ENCODE measurements around the gene STK32C.
"Not testable (repeated sequence)": the region's sequence is repeated elsewhere in the genome, so short reads cannot be mapped to it uniquely, and the experiment has no call there.

STK32C gene

DNA sequence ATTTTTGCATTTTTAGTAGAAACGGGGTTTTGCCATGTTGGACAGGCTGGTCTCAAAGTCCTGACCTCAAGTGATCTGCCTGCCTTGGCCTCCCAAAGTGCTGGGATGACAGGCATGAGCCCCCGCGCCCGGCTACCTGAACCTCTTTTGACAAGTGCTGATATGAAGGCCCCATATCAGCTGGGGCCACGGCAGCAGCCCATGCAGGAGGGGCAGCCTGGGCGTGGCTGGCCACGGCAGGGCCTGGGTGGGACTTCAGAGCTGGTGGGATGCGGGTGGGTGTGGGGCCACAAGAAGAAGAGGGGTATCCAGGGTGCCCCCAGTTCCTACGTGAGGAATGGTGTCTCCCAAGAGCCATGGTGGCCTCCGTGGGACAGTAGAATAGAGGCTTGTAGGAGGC, 31.1 kb upstream of the STK32C start:
- no peak for DNase-seq (ENCODE audit: low read depth in 2 of 2)

GRCh38 chr10:132337854-132338253, 30.1 kb upstream of the STK32C start:
- not testable (repeated sequence) for DNase-seq (ENCODE audit: low read depth in 2 of 2)

- DNase-seq (ENCODE audit: low read depth in 2 of 2) = no peak
Observed at GRCh38 chr10:132336919-132337407, 29.2 kb upstream of the STK32C start.

GRCh38 chr10:132336064-132336746, 28.5 kb upstream of the STK32C start:
- DNase-seq (ENCODE audit: low read depth in 2 of 2) = no peak

DNA sequence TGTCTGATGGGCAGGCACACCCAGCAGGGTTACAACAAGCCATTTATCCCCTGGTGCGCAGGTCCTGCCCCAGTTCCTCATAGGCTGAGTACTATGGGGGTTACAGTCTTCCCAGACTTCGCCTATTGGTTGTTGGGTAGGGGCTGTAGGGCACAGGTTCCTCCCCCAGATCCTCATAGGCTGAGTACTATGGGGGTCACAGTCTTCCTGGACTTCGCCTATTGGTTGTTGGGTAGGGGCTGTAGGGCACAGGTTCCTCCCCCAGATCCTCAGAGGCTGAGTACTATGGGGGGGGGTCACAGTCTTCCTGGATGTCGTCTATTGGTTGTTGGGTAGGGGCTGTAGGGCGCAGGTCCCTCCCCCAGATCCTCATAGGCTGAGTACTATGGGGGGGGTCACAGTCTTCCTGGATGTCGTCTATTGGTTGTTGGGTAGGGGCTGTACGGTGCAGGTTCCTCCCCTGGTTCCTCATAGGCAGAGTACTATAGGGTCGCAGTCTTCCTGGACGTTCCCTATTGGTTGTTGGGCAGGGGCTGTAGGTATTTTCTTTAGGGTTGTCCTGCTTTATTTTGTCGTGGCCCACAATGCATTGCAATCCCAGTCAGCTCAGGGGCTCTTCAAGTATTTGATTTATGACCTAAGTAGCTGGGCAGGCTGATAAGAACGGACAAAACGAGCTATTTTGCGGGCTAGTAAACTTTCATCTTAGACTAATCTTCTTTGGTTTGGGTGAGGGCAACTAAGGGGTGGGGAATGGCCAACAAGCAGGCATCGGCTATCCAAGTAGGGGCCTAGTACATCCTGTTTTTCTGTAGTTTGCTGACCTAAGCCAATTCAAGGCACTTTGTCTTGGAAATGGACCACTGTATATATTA, 27.7 kb upstream of the STK32C start:
- no peak for DNase-seq (ENCODE audit: low read depth in 2 of 2)

DNA sequence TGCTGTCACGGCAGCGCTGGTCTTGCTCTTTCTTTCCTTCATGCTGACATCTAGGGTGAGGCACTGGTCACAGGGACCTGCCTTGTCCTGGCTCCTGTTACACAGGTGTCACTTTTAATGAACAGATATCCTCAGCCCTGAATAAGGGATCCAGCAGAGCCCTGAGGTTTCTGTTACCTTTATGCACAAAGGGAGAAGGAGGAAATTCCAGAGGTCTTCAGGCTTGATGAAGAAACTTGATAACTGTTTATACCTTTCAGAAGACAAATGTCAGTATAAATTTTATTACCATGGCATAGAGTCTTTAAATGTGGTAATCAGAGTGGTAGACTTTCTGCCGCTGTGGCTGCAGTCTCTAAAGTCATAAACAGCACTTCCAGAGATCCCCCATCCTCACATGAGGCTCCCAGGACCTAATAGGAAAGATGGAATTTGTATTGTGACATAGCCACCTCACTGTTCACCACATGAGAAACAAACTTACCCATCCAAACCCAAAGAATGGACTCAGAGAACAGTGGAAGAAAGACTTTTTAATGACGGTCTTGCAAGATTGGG, 27.0 kb upstream of the STK32C start:
- no peak for DNase-seq (ENCODE audit: low read depth in 2 of 2)

DNA sequence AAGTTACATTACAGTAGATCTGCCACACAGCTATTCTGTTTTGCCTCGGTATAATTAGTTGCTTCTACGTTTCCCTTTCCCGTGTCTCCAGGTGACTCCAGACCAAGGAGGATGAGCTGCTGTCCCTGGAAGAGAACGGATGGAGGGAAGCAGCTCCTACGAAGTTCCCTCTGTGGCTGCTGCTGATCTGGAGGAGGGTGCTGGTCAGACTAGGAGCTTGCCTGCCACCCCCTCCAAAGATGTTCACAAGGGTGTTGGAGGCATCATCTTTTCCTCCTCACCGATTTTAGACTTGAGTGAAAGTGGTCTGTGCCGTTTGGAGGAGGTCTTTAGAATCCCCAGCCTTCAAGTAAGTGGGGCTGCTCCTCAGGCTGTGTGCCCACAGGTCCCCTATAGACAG, 25.6 kb upstream of the STK32C start:
- DNase-seq (ENCODE audit: low read depth in 2 of 2) = no peak

DNA sequence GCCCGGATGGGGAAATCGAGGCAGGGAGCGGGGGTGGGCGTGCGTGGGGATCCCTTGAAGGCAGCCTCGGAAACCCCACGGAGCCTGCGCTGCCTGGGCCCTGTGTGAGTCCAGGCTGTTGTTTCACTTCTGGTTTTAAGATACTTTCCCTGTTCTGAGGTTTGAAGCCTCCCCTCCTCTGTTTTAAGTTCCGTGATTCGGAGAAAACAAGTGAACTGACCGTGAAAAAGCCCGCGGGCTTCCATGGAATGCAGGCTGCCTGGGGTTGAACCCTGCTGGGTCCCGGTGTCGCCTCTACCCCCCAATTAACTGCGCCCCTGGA, 24.6 kb upstream of the STK32C start:
- no peak for DNase-seq (ENCODE audit: low read depth in 2 of 2)

DNA sequence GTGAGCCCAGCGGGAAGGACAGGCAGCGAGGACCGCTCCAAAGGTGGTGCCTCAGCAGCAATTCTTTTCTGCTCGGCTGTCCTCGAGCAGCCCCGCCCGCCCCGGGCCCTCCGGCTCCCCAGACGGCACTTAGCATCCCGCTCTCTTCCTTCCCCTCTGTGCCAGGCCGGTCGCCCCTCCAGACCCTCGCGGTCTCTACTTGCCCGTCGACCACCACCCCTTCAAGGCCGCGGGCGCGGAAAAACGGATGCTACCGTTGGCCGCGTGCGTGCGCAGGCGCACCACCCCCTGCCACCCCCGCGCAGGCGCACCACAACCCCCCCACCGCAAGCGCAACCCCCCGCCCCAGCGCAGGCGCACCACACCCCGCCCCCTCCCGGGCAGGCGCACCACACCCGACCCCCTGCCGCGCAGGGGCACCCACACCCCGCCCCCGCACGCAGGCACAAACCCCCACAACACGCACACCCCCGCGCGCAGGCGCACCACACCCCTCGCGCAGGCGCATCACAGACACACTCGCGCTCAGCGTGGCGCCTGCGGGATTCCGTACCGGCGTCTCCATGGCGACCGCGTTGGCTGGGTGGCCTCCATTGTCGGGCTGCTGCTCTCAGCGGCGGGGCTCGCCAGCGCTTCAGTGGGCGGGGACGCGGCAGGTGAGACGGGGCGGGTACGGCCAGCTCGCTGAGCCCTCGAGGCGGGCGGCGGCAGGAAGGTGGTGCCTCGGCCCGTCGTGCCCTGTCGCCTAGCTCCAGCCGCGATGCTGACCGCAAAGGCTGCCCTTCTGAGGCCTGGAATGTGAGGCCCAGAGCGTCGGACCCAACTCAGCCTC, 24.1 kb upstream of the STK32C start, which contains the start of gene LRRC27:
Gene LRRC27, plus strand, starts transcription at position 593 of the 832 bp plus-strand sequence. CDS start 1,332 bp downstream, outside the sequence.
- DNase-seq (ENCODE audit: low read depth in 2 of 2) = peak; percentile 92 to 93

DNA sequence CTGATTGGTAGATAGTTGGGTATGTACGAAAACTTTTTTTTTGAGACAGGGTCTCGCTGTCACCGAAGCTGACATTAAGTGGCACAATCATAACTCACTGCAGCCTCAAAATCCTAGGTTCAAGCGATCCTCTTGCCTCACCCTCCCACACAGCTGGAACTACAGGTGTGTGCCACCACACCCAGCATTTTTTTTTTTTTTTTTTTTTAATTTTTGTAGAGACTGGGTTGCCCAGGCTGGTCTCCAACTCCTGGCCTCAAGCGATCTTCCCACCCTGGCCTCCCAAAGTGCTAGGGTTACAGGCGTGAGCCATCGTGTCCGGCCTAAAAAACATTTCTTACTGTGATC, 22.7 kb upstream of the STK32C start:
- DNase-seq (ENCODE audit: low read depth in 2 of 2) = no peak

DNA sequence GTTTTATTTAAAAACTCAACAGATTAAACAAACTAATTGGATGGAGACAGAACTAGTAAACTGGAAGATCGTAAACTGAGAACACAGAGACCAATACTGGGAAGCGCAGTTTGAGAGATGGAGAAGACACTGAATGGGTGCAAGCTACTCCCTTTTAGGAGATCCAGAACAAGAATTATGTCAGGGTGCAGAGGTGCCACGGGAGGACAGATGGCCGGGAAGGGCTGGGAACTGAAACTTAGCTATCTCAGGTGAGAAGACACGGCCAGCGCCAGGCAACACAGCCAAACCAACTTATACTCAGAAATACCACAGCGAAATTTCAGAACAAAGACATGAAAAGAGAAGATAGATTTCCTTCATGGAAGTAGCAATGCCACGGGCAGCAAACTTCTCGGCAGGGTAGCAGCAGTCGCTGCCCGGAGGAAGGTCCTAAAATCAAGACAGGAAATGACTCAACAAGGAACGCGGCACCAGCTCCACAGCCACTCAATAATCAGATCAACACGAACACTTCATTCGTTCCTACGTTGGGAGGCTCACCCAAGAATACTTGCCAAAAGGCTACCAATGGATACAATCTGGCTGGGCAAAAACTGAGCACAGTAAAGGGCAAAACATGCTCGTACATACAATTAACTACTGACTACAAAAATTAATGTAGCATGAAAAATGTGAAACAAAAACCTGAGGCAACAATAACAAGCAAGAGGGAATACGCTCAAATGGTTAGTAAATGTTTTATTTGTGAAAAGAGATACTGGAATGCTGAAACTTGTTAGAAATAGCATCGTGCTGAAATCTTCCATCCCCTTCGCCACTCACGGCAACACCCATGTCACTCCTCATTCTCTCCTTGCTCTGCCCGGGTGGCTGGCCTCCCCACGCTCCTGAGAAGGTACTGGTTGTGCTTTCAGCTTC, 22.1 kb upstream of the STK32C start:
- DNase-seq (ENCODE audit: low read depth in 2 of 2) = no peak

DNA sequence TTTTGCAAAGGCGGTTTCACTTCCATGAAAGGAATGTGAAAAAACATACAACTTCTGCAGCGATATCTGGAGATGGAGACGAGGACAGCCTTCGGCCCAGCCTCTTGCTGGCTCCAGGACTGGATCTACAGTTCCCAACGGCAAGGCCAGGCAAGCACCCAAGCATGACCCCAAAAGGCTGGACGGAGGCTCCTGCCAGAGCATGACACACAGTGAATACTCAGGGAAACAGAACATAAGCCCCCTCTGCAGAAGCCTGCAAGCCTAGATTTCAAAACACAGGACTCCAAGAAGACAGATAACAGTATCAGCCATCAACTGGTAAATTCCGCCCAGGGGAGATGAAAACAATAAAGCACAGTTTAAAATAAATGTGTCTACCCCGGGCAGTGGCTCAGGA, 21.0 kb upstream of the STK32C start:
- DNase-seq (ENCODE audit: low read depth in 2 of 2) = no peak

DNA sequence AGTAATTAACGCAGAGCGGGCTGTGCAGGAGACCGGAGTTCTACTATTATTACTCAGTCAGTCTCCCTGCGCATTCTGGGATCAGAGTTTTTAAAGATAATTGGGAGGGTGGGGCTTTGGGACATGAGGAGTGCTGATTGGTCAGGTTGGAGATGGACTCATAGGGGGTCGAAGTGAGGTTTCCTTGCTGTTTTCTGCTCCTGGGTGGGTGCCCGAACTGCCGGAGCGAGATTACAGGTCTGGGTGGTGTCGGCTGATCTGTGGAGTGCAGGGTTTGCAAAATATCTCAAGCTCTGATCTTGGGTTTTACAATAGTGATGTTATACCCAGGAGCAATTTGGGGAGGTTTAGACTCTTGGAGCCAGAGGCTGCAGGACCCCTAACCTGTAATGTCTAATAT, 20.4 kb upstream of the STK32C start:
- no peak for DNase-seq (ENCODE audit: low read depth in 2 of 2)

GRCh38 chr10:132326925-132327324, 19.2 kb upstream of the STK32C start:
- no peak for DNase-seq (ENCODE audit: low read depth in 2 of 2)

DNA sequence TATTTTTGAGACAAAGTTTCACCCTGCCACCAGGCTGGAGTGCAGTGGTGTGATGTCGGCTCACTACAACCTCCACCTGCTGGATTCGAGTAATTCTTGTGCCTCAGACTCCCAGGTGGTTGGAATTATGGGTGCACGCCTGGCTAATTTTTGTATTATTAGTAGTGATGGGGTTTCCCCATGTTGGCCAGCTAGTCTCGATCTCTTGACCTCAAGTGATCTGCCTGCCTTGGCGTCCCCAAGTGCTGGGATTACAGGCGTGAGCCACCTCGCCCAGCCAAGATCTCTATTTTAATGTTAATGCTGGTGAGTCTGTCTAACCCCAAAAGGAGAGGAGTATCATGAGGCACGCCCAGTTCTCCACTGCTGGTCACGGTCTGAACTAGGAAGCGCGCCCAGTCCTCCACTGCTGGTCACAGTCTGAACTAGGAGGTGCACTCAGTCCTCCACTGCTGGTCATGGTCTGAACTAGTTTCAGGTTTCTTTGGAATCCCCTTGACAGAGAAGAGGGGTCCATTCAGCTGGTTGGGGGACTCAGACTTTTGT, 18.7 kb upstream of the STK32C start:
- no peak for DNase-seq (ENCODE audit: low read depth in 2 of 2)

DNA sequence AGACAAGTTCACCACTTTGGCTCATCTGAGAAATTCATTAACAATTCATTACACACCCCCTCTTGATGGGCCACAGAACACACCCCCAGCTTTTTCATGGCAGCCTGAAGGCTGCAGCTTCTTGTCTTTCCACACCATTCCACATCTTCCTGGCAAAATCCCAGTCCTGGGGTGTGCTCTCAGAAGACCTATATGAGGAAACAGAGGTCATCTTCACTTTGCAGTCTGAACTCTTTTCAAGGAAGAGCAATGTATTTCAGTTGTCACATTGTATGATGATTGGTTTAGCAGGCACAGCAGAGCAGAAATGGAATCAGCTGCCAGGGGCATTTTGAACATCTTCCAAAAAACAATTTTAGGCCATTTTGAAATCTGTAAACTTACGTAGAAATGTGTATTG, 16.4 kb upstream of the STK32C start:
- no peak for DNase-seq (ENCODE audit: low read depth in 2 of 2)

- DNase-seq (ENCODE audit: low read depth in 2 of 2) = no peak
Observed at GRCh38 chr10:132322586-132323048, 14.9 kb upstream of the STK32C start.

GRCh38 chr10:132321726-132322125, 14.0 kb upstream of the STK32C start:
- no peak for DNase-seq (ENCODE audit: low read depth in 2 of 2)

DNA sequence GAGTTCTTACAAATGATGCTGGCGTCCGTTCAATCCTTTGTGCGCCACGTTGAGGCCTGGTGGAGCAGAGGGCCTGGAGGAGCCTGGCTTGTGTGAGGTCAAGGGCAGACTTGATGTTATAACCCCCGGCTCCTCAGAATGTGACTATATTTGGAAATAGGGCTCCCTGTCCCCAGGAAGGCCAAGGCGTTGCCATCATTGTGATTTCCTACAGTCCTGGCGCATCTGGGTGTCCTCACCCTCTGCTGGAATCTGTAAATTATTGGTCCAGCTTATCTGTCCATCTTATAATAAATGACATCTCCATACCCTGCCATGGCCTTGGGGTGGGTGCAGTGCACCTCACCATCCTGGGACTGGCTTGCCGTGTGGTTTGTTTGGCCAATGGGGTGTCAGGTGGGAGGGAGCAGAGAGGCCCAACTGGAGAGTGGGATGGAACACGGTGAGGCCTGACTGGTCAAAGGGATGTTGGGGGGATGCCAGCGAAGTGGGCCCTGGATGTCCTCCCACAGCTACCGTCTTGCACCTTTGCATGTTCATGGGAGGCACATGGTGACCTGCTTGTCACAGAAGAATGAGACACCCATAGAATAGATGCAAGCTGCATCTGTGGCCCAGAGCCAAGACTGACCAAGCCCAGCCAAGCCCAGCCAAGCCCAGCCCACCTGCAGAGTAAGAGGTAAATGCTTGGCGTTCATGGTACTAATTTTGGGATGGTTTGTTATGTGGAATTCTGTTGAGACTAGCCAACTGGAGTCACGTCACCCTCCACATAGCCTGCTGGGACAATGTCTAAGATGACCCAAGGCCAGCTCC, 13.1 kb upstream of the STK32C start:
- no peak for DNase-seq (ENCODE audit: low read depth in 2 of 2)
